Fibroblast of peridontal ligament (primary cell): ENCODE data around the gene CFC1B.
"Not testable (repeated sequence)": the region's sequence is repeated elsewhere in the genome, so short reads cannot be mapped to it uniquely, and the experiment has no call there.

Experiments
- DNase-seq: peaks from one replicate; pipeline ENCODE4 v3.0.0-alpha.2; 2010; ENCODE audit errors: extremely low read depth

The CFC1B gene

GRCh38 chr2:130566165-130566564, 45.1 kb downstream of the CFC1B start:
- DNase-seq = not testable (repeated sequence)

GRCh38 chr2:130571929-130572328, 50.9 kb downstream of the CFC1B start:
- DNase-seq = not testable (repeated sequence)

- DNase-seq = not testable (repeated sequence)
These were observed 53.2 kb downstream of the CFC1B start for GRCh38 chr2:130574230-130574629.

GRCh38 chr2:130576209-130576784, 55.3 kb downstream of the CFC1B start:
- not testable (repeated sequence) for DNase-seq

GRCh38 chr2:130577559-130577958, 56.5 kb downstream of the CFC1B start:
- DNase-seq = not testable (repeated sequence)
